Naive B cell (primary cell): ENCODE data around the gene PLCD4. TPM values are rescaled to one million over a fixed set of nuclear protein-coding genes. Genes with fewer than 3 reads are reported as not detected.

ENCODE experiments used
- ATAC-seq, 2 donors: fragments of 150-1000 bp; cut with Tn5 transposase; 2 replicates each; pipeline ENCODE4 v1.10.0; 2021; ENCODE audit warnings: low read depth in 2 of 2, mild to moderate bottlenecking in 2 of 2, moderate library complexity in 2 of 2
- DNase-seq: peaks from one replicate; pipeline ENCODE4 v3.0.0; 2022
- H3K27ac Mint-ChIP-seq, 6 donors: one replicate each; pipeline ENCODE4 v1.8.0; 2020 to 2022; ENCODE audit warnings: mild to moderate bottlenecking in 6 of 6, mixed read lengths in 6 of 6, moderate library complexity in 5 of 6, inconsistent platforms in 2 of 6
- H3K27me3 Mint-ChIP-seq, 3 donors: one replicate each; pipeline ENCODE4 v1.8.0; 2021 to 2022; ENCODE audit warnings: mixed read lengths in 3 of 3, mild to moderate bottlenecking in 1 of 3
- H3K36me3 Mint-ChIP-seq, 2 donors: one replicate each; pipeline ENCODE4 v1.8.0; 2020 to 2022; ENCODE audit warnings: mixed read lengths in 2 of 2, inconsistent platforms in 1 of 2, mild to moderate bottlenecking in 1 of 2
- H3K4me1 Mint-ChIP-seq, 3 donors: one replicate each; pipeline ENCODE4 v1.8.0; 2020 to 2022; ENCODE audit warnings: mixed read lengths in 3 of 3, inconsistent platforms in 1 of 3, mild to moderate bottlenecking in 1 of 3, moderate library complexity in 1 of 3
- H3K4me3 Mint-ChIP-seq, 8 donors: one replicate each; pipeline ENCODE4 v1.8.0; 2020 to 2022; ENCODE audit warnings: mild to moderate bottlenecking in 8 of 8, mixed read lengths in 8 of 8, moderate library complexity in 8 of 8, inconsistent platforms in 2 of 8
- H3K9me3 Mint-ChIP-seq, 7 donors: one replicate each; pipeline ENCODE4 v1.8.0; 2020 to 2022; ENCODE audit warnings: mixed read lengths in 7 of 7, mild to moderate bottlenecking in 5 of 7, inconsistent platforms in 2 of 7, moderate library complexity in 1 of 7
- polyA plus RNA-seq, 6 donors: library from polyadenylated mRNA; unstranded; fragments of 300-500 nt; fragmentation: Illumina TruSeq; gene quantifications; one replicate each; pipeline ENCODE4 v1.2.3, GENCODE V29; 2021; ENCODE audit warnings: low read depth in 6 of 6

PLCD4 gene
- polyA plus RNA-seq, 6 donors from 2014 or later, result 0.21 TPM; not detected in 5

DNA sequence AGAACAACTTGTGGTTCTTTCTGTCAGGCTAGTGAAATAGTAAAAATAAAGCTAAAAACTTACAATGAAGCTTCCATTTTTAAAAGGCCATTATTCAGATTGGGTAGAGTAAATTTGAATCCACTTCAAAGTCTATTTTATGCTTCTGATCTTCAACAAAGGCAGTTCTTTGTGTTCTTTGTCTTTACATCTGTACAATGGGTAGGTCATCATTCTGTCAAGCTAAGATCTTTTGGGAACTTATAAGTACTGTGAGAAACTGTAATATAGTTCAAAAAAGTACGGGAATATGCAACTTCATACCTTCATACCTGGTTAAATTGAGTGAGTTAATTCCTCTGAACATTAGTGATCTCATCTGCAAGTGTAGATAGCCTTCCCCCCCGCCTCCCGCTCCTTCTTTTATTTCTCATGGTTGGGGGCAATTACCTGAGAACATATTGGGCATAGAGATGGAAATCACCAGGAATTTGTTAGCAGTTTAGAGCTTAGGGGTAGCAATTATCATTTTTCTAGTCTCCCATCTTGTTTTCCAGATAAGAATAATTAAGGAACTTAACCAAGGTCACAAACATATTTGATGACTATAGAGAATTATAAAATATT lies 29.3 kb upstream of the PLCD4 start:
- ATAC-seq (no peak), DNase-seq (no peak)
- no peaks in the 10 kb centered on the region for H3K9me3 Mint-ChIP-seq
- H3K4me3 Mint-ChIP-seq, result no peak overlapping the region
- H3K36me3 Mint-ChIP-seq, result peaks cover 0 to 5% of the 10 kb centered on the region in 2 donors
- peak overlapping the region in 4 of 6 donors; percentile 8 to 76 (median 52) for H3K27ac Mint-ChIP-seq
- H3K27me3 Mint-ChIP-seq, result no peaks in the 10 kb centered on the region
- peaks cover 14 to 25% (median 23%) of the 10 kb centered on the region in 3 donors for H3K4me1 Mint-ChIP-seq

DNA sequence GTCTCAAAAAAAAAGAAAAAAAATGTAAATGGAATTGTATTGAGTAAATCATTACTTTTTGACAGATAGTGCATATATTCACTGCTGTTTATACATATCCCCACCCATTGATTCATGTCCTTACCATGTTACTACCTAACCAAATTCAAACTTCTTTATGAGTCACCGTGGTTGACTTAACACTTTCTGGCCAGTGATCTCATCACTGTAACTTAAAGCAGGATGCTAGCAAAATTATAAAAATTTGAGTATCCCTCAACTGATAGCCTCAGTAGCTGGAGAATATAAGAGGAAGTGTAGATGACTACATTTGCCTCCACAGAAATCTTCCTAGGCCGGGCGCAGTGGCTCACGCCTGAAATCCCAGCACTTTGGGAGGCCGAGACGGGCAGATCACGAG lies 25.6 kb upstream of the PLCD4 start:
- Mint-ChIP-seq H3K4me3 (no peak overlapping the region), H3K9me3 (no peaks in the 10 kb centered on the region), H3K36me3 (peaks cover 0 to 13% of the 10 kb centered on the region in 2 donors), H3K27ac (peak overlapping the region in 2 of 6 donors; percentile 26 to 67), H3K4me1 (peaks cover 17 to 33% (median 17%) of the 10 kb centered on the region in 3 donors), H3K27me3 (no peaks in the 10 kb centered on the region)
- DNase-seq, result no peak
- no peak for ATAC-seq

DNA sequence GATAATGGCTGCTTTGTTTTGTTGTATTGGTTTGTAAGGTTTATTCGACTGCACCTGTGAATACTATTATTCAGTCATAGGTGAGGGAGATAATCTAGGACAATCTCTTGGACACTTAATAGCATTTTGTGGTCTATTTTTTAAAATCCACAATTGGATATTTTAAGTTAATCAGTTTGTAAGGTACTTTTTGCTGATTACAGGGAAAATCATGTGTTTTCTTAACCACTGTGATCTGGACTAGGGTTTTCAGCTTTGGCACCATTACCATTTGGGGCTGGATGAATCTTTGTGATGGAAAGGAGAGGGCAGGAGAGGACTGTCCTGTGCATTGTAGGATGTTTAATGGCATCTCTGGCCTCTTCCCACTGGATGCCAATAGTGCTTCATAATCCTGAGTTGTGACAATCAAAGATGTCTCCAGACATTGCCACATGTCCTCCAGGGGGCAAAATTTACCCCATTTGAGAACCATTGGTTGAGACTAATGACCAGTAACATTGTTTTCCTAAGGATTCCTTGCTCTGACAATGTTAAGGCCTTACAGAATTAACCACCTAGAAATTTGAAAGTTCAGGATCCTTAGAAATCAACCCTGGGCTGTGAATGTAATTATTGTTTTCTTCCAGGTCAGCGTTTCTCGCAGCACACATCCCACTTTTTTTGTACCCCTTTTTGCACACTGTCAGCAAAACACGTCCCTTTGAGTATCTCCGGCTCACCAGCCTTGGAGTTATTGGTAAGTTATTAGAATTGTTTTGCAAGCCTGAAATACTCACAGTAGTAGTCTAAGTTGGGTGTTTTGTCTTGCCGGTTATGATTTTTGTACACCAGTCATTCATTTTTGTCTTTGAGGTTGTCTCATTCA lies 23.5 kb upstream of the PLCD4 start:
- no peak for ATAC-seq
- Mint-ChIP-seq H3K27ac (peak overlapping the region in 1 of 6 donors; percentile 55), H3K4me3 (no peak overlapping the region), H3K4me1 (peaks cover 0 to 15% (median 3%) of the 10 kb centered on the region in 3 donors), H3K36me3 (peaks cover 0 to 13% of the 10 kb centered on the region in 2 donors), H3K27me3 (no peaks in the 10 kb centered on the region), H3K9me3 (no peaks in the 10 kb centered on the region)
- DNase-seq, result no peak

DNA sequence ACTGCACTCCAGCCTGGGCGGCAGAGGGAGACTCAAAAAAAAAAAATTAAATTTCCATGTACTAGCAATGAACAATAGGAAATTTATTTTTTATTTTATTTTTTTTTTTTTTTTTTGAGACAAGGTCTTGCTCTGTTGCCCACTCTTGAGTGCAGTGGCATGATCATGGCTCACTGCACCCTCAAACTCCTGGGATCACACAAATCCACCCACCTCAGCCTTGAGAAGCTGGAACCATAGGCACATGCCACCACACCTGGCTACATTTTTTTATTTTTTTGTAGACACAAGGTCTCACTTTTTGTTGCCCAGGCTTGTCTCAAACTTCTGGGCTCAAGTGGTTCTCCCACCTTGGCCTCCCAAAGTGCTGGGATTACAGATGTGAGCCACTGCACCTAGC lies 22.2 kb upstream of the PLCD4 start:
- ATAC-seq, result no peak
- Mint-ChIP-seq H3K27me3 (no peaks in the 10 kb centered on the region), H3K4me1 (peaks cover 0 to 15% (median 3%) of the 10 kb centered on the region in 3 donors), H3K36me3 (peaks cover 0 to 14% of the 10 kb centered on the region in 2 donors), H3K4me3 (no peak overlapping the region), H3K27ac (peak overlapping the region in 1 of 6 donors; percentile 55), H3K9me3 (no peaks in the 10 kb centered on the region)
- DNase-seq, result no peak

DNA sequence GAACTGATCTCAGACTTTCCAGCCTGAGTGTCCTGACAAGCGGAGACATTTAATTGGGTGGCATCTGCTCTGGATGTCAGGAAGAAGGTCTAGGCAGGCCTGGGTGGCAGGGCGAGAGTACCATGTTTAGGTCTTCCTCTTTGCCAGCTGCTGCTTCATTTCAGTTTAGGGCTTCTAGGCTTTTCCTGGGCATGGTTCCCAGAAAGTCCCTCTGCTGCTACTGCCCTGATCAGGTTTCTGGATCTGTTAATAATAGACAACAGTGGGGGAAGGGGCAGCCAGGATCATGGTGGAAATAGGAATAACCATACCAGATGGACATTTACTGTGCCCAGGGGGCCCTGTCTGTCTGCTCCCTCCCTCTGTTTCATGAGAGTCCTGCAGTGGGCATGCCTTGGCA lies 2.3 kb upstream of the PLCD4 start:
- H3K4me1 Mint-ChIP-seq, result peaks cover under 1 to 1% (median under 1%) of the 10 kb centered on the region in 3 donors
- ATAC-seq, result no peak
- no peak overlapping the region for H3K4me3 Mint-ChIP-seq
- peak overlapping the region in 1 of 6 donors; percentile 37 for H3K27ac Mint-ChIP-seq
- DNase-seq, result no peak
- no peaks in the 10 kb centered on the region for H3K9me3 Mint-ChIP-seq
- H3K27me3 Mint-ChIP-seq, result peaks cover 5 to 28% (median 10%) of the 10 kb centered on the region in 3 donors
- H3K36me3 Mint-ChIP-seq, result peaks cover 0 to 9% of the 10 kb centered on the region in 2 donors

DNA sequence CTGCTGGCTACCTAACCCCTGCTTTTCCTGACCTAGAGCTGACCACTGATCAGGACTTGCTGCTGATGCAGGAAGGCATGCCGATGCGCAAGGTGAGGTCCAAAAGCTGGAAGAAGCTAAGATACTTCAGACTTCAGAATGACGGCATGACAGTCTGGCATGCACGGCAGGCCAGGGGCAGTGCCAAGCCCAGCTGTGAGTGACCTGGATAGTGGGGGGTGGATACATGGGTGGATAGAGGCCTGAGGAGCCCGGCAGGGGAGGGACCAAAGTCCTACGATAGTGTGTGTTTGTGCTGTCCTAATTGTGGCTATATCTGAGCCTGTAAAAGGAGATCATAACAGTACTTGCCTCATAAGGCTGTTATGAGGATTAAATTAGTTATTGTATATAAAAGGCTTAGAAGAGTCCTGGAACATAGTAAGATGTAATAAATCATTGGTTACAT lies 8.2 kb downstream of the PLCD4 start:
- DNase-seq, result no peak
- H3K36me3 Mint-ChIP-seq, result no peaks in the 10 kb centered on the region
- peak overlapping the region in 1 of 6 donors; percentile 20 for H3K27ac Mint-ChIP-seq
- ATAC-seq, result no peak
- H3K27me3 Mint-ChIP-seq, result peaks cover 0 to 15% (median 0%) of the 10 kb centered on the region in 3 donors
- H3K9me3 Mint-ChIP-seq, result no peaks in the 10 kb centered on the region
- H3K4me3 Mint-ChIP-seq, result no peak overlapping the region
- H3K4me1 Mint-ChIP-seq, result no peaks in the 10 kb centered on the region

DNA sequence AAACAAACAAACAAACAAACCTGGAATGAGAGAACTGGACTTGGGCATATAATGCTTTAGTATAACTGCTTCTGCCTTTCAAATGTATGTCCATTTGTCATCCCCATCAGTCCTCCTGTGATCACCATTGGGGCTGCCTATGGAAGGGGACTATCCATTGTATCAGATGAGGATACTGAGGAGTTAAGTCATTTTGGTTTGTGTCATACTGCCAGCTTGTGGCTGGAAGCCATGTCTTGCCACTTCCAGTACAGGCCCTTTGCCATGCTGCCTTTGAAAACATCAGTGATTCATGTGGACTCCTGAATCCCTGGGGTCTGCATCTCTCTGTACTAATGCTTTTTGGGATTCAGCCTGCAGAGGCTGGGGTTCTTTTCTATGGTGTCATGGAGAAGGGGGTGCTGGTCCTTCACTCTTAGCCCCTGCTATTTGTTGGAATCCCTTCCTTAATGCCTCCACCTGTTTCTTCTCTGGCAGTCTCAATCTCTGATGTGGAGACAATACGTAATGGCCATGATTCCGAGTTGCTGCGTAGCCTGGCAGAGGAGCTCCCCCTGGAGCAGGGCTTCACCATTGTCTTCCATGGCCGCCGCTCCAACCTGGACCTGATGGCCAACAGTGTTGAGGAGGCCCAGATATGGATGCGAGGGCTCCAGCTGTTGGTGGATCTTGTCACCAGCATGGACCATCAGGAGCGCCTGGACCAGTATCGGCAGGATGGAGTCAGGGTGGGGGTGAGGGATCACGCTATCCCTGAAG lies 10.6 kb downstream of the PLCD4 start:
- H3K27ac Mint-ChIP-seq, result no peak overlapping the region
- peaks cover 0 to 4% (median 3%) of the 10 kb centered on the region in 3 donors for H3K4me1 Mint-ChIP-seq
- no peaks in the 10 kb centered on the region for H3K9me3 Mint-ChIP-seq
- H3K27me3 Mint-ChIP-seq, result peaks cover 0 to 6% (median 0%) of the 10 kb centered on the region in 3 donors
- no peak overlapping the region for H3K4me3 Mint-ChIP-seq
- ATAC-seq (no peak), DNase-seq (no peak)
- no peaks in the 10 kb centered on the region for H3K36me3 Mint-ChIP-seq

DNA sequence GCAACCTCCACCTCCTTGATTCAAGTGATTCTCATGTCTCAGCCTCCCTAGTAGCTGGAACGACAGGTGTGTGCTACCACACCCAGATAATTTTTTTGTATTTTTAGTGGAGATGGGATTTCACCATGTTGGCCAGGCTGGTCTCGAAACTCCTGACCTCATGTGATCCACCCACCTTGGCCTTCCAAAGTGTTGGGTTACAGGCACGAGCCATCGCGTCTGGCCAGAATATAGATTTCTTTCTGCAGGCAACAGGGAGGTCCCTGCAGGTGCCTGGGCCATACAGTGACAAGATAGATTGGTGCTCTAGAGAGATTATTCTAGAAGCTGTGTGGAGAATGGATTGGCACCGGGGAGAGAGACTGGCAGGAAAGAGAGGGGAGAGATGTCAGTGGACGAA lies 13.3 kb downstream of the PLCD4 start:
- no peak for DNase-seq
- no peak for ATAC-seq
- Mint-ChIP-seq H3K27ac (no peak overlapping the region), H3K27me3 (peaks cover 0 to 6% (median 0%) of the 10 kb centered on the region in 3 donors), H3K4me1 (peaks cover 0 to 6% (median 4%) of the 10 kb centered on the region in 3 donors), H3K36me3 (no peaks in the 10 kb centered on the region), H3K4me3 (no peak overlapping the region), H3K9me3 (no peaks in the 10 kb centered on the region)

DNA sequence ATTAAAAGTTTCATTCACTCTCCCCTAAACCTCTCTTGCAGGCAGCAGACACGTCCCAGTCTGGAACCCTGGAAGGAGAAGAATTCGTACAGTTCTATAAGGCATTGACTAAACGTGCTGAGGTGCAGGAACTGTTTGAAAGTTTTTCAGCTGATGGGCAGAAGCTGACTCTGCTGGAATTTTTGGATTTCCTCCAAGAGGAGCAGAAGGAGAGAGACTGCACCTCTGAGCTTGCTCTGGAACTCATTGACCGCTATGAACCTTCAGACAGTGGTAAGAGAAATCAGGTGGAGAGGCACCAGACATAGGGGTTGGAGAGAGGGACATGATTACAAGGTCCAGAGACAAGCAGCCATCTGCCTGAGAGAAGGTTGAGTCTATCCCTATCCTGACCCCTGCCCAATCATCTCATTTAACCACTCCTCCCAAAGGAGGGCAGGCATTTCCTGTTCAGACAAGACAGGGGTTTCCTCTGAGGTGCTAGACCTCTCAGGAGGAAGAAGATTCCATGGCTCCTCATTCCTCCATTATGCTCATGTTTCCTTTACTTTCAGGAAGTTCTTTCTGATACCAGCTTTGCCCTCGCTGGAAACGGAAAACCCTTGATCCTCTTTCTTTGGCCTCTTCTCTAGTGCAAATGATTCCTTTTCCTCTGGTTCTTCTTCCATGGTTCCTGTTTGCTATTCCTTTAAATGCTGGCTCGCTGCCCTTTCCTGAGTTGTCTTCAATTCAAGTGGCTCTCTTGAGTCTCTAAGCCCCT lies 15.1 kb downstream of the PLCD4 start:
- peaks cover 0 to 6% (median 4%) of the 10 kb centered on the region in 3 donors for H3K4me1 Mint-ChIP-seq
- peaks cover 0 to 6% (median 0%) of the 10 kb centered on the region in 3 donors for H3K27me3 Mint-ChIP-seq
- peak overlapping the region in 1 of 6 donors; percentile 90 for H3K27ac Mint-ChIP-seq
- DNase-seq (no peak), ATAC-seq (no peak)
- no peaks in the 10 kb centered on the region for H3K36me3 Mint-ChIP-seq
- H3K9me3 Mint-ChIP-seq, result no peaks in the 10 kb centered on the region
- peak overlapping the region in 1 of 8 donors; percentile 7 for H3K4me3 Mint-ChIP-seq

DNA sequence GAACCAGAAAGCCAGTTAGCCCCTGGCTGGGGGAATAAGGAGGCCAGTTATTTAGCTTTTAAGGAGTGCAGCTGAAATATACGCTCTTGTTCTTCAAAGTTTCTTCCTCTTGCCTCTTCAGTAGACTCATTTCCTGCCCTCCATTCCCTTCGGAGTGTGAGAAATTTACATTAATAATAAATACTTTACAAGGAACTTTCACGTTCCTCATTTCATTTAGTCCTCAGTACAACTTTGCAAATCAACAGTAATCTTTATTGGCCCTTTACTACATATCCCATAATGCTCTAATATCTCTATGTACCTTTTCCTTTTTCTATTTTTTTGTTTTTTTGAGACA lies 15.6 kb downstream of the PLCD4 start:
- Mint-ChIP-seq H3K36me3 (no peaks in the 10 kb centered on the region), H3K27me3 (peaks cover 0 to 6% (median 0%) of the 10 kb centered on the region in 3 donors), H3K4me1 (peaks cover 0 to 6% (median 4%) of the 10 kb centered on the region in 3 donors), H3K27ac (peak overlapping the region in 2 of 6 donors; percentile 62 to 90), H3K4me3 (peak overlapping the region in 1 of 8 donors; percentile 7), H3K9me3 (no peaks in the 10 kb centered on the region)
- ATAC-seq (no peak), DNase-seq (no peak)

DNA sequence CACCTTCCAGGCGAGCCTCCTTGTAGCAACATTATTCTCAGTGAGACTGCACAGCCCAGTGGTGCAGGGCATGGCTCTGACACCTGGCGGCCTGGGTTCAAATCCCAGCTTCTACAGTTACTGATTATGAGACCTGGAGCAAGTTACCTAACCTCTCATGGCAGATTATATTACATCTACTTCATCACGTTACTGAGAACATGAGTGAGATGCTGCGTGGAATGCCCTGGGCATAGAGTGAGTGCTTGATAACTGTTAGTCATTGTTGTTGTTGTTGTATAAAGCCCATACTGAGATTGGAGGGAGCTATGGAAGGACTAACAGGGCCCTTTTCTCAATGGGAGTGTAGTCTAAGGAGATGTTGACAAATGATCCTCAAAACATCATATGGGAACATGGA lies 18.7 kb downstream of the PLCD4 start:
- DNase-seq, result no peak
- no peaks in the 10 kb centered on the region for H3K27me3 Mint-ChIP-seq
- H3K9me3 Mint-ChIP-seq, result no peaks in the 10 kb centered on the region
- no peak overlapping the region for H3K4me3 Mint-ChIP-seq
- no peaks in the 10 kb centered on the region for H3K36me3 Mint-ChIP-seq
- ATAC-seq, result no peak
- H3K4me1 Mint-ChIP-seq, result peaks cover 0 to 6% (median 4%) of the 10 kb centered on the region in 3 donors
- no peak overlapping the region for H3K27ac Mint-ChIP-seq

DNA sequence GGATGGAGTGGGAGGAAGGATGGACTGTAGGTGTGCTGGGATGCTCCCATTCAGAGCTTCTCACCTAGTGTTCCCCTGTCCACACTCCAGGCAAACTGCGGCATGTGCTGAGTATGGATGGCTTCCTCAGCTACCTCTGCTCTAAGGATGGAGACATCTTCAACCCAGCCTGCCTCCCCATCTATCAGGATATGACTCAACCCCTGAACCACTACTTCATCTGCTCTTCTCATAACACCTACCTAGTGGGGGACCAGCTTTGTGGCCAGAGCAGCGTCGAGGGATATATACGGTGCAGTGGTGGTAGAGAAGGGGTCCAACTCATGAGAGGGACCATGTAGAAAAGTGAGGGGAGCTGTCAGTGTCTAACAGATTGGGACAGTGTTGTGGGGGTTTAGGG lies 20.2 kb downstream of the PLCD4 start:
- Mint-ChIP-seq H3K4me3 (no peak overlapping the region), H3K9me3 (no peaks in the 10 kb centered on the region), H3K36me3 (no peaks in the 10 kb centered on the region), H3K27ac (peak overlapping the region in 2 of 6 donors; percentile 13 to 57), H3K27me3 (no peaks in the 10 kb centered on the region), H3K4me1 (peaks cover 0 to 6% (median 4%) of the 10 kb centered on the region in 3 donors)
- DNase-seq (no peak), ATAC-seq (no peak)

DNA sequence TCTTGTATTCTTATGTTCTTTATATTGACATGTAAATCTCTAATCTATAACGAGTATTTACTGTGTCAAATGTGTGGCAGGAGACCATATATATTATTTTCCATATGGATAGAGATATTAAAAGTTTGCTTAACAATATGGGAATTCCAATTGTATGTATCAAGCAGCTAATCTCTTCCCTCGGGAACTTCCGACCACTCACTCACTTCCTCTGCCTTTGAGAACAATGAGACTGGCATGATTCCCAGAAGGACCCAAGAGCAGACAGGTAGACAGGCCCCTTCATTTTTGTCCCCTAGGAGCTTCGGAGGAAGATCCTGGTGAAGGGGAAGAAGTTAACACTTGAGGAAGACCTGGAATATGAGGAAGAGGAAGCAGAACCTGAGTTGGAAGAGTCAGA lies 24.1 kb downstream of the PLCD4 start:
- H3K27ac Mint-ChIP-seq, result peak overlapping the region in 1 of 6 donors; percentile 61
- H3K36me3 Mint-ChIP-seq, result peaks cover 6 to 9% of the 10 kb centered on the region in 2 donors
- ATAC-seq, result no peak
- no peaks in the 10 kb centered on the region for H3K9me3 Mint-ChIP-seq
- no peak for DNase-seq
- no peak overlapping the region for H3K4me3 Mint-ChIP-seq
- peaks cover 0 to 2% (median 0%) of the 10 kb centered on the region in 3 donors for H3K4me1 Mint-ChIP-seq
- no peaks in the 10 kb centered on the region for H3K27me3 Mint-ChIP-seq
